ENCODE results near the gene MEA1.

GRCh38 chr6:43043310-43043709, 29.6 kb upstream of the MEA1 start:
- TF ChIP-seq, protein P1, sequence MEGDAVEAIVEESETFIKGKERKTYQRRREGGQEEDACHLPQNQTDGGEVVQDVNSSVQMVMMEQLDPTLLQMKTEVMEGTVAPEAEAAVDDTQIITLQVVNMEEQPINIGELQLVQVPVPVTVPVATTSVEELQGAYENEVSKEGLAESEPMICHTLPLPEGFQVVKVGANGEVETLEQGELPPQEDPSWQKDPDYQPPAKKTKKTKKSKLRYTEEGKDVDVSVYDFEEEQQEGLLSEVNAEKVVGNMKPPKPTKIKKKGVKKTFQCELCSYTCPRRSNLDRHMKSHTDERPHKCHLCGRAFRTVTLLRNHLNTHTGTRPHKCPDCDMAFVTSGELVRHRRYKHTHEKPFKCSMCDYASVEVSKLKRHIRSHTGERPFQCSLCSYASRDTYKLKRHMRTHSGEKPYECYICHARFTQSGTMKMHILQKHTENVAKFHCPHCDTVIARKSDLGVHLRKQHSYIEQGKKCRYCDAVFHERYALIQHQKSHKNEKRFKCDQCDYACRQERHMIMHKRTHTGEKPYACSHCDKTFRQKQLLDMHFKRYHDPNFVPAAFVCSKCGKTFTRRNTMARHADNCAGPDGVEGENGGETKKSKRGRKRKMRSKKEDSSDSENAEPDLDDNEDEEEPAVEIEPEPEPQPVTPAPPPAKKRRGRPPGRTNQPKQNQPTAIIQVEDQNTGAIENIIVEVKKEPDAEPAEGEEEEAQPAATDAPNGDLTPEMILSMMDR (conservative IDR thresholded peaks at IDR 0.05; ENCODE audit: low read length): no peak
- no peak for TF ChIP-seq EZH2phosphoT487 (IDR thresholded peaks at IDR 0.05; ENCODE audit: borderline replicate concordance)
